Liver (tissue), 9 donors: ENCODE measurements around the gene SH3BP5L. TPM values are rescaled to one million over a fixed set of nuclear protein-coding genes. Genes with fewer than 3 reads are reported as not detected.
"Not testable (repeated sequence)": the region's sequence is repeated elsewhere in the genome, so short reads cannot be mapped to it uniquely, and the experiment has no call there.

Experiments used
- DNase-seq: peaks from one replicate; pipeline ENCODE4 v3.0.0-alpha.2; 2017; ENCODE audit warnings: low spot score
- H3K27ac ChIP-seq, 2 donors: one replicate each; pipeline ENCODE4 v1.7.0; 2013; ENCODE audit warnings: inconsistent platforms in 2 of 2, low read length in 2 of 2, control low read depth in 1 of 2, low read depth in 1 of 2, mild to moderate bottlenecking in 1 of 2
- H3K27me3 ChIP-seq, 4 donors: one replicate each; pipeline versions ENCODE4 v1.6.1 to v1.7.0; 2013; ENCODE audit warnings: low read length in 3 of 4, inconsistent platforms in 1 of 4, mild to moderate bottlenecking in 1 of 4, moderate library complexity in 1 of 4; ENCODE audit not compliant: control insufficient read depth in 4 of 4, insufficient read depth in 4 of 4
- H3K36me3 ChIP-seq, 4 donors: one replicate each; pipeline versions ENCODE4 v1.6.1 to v1.7.0; 2013; ENCODE audit warnings: low read length in 3 of 4, mild to moderate bottlenecking in 3 of 4, low read depth in 1 of 4, moderate library complexity in 1 of 4; ENCODE audit not compliant: control insufficient read depth in 4 of 4, insufficient read depth in 3 of 4
- H3K4me1 ChIP-seq, 4 donors: one replicate each; pipeline versions ENCODE4 v1.6.1 to v1.7.0; 2013; ENCODE audit warnings: low read length in 3 of 4, mild to moderate bottlenecking in 3 of 4, moderate library complexity in 1 of 4; ENCODE audit not compliant: control insufficient read depth in 4 of 4, insufficient read depth in 4 of 4
- H3K4me3 ChIP-seq, 3 donors: one replicate each; pipeline versions ENCODE4 v1.6.1 to v1.7.0; 2013; ENCODE audit warnings: low read length in 3 of 3, control low read depth in 1 of 3, low read depth in 1 of 3, mild to moderate bottlenecking in 1 of 3
- H3K9ac ChIP-seq, 2 donors: one replicate each; pipeline ENCODE4 v1.7.0; 2013; ENCODE audit warnings: low read length in 2 of 2, mild to moderate bottlenecking in 2 of 2, moderate library complexity in 2 of 2, control low read depth in 1 of 2, low read depth in 1 of 2
- H3K9me3 ChIP-seq, 4 donors: one replicate each; pipeline versions ENCODE4 v1.6.1 to v1.7.0; 2013; ENCODE audit warnings: low read length in 3 of 4; ENCODE audit not compliant: control insufficient read depth in 4 of 4
- ATF3 ChIP-seq: IDR thresholded peaks from 2 replicates; pipeline ENCODE4 v1.6.1; 2016; ENCODE audit warnings: antibody characterized with exemption
- CTCF ChIP-seq: fragments of 150-350 bp; IDR thresholded peaks from 2 replicates; pipeline ENCODE4 v1.5.1; 2017; ENCODE audit warnings: improper control_type of control experiment, low read depth, low read length; ENCODE audit not compliant: missing input control
- EGR1 ChIP-seq, 2 donors: IDR thresholded peaks; 2 replicates each; pipeline ENCODE4 v1.6.1; 2016 to 2018; ENCODE audit warnings: antibody characterized with exemption in 2 of 2, low read depth in 2 of 2
- FOXA1 ChIP-seq: IDR thresholded peaks from 2 replicates; pipeline ENCODE4 v1.6.1; 2016; ENCODE audit warnings: antibody characterized with exemption
- FOXA2 ChIP-seq: IDR thresholded peaks from 2 replicates; pipeline ENCODE4 v1.6.1; 2016; ENCODE audit warnings: antibody characterized with exemption
- GABPA ChIP-seq, 2 donors: IDR thresholded peaks in 1 of 2; conservative IDR thresholded peaks in 1 of 2; 2 replicates each; pipeline ENCODE4 v1.6.1; 2016; ENCODE audit warnings: antibody characterized with exemption in 2 of 2, mild to moderate bottlenecking in 1 of 2, moderate library complexity in 1 of 2
- HNF4A ChIP-seq, 2 donors: conservative IDR thresholded peaks; 2 replicates each; pipeline ENCODE4 v1.6.1; 2016; ENCODE audit warnings: antibody characterized with exemption in 2 of 2, mild to moderate bottlenecking in 2 of 2
- HNF4G ChIP-seq: IDR thresholded peaks from 2 replicates; pipeline ENCODE4 v1.6.1; 2016; ENCODE audit warnings: antibody characterized with exemption
- JUND ChIP-seq, 2 donors: IDR thresholded peaks; 2 replicates each; pipeline ENCODE4 v1.6.1; 2016; ENCODE audit warnings: antibody characterized with exemption in 2 of 2
- NR2F2 ChIP-seq: IDR thresholded peaks from 2 replicates; pipeline ENCODE4 v1.6.1; 2016; ENCODE audit warnings: antibody characterized with exemption
- RAD21 ChIP-seq, 2 donors: IDR thresholded peaks; 2 replicates each; pipeline ENCODE4 v1.6.1; 2016; ENCODE audit warnings: antibody characterized with exemption in 2 of 2, mild to moderate bottlenecking in 2 of 2
- RXRA ChIP-seq, 2 donors: IDR thresholded peaks; 2 replicates each; pipeline ENCODE4 v1.6.1; 2017 to 2018; ENCODE audit warnings: antibody characterized with exemption in 2 of 2, mild to moderate bottlenecking in 1 of 2
- SP1 ChIP-seq: IDR thresholded peaks from 2 replicates; pipeline ENCODE4 v1.6.1; 2018; ENCODE audit warnings: antibody characterized with exemption, mild to moderate bottlenecking
- TAF1 ChIP-seq: conservative IDR thresholded peaks from 2 replicates; pipeline ENCODE4 v1.6.1; 2016; ENCODE audit warnings: antibody characterized with exemption, mild to moderate bottlenecking
- YY1 ChIP-seq: IDR thresholded peaks from 2 replicates; pipeline ENCODE4 v1.6.1; 2016; ENCODE audit warnings: antibody characterized with exemption, mild to moderate bottlenecking
- WGBS: extraction: QIAGEN DNeasy Blood & Tissue Kit; methylation state at CpG from one replicate; pipeline ENCODE4 v1.1.7; 2013; 5-methylcytosine and 5-hydroxymethylcytosine counted together
- polyA plus RNA-seq, 2 donors: library from polyadenylated mRNA; stranded (reverse) in 1 of 2; unstranded in 1 of 2; fragments of 200-250 nt in 1 of 2; fragments of >200 nt in 1 of 2; fragmentation: Nextera tagmentation in 1 of 2; extraction: Ambion mirVana in 1 of 2; gene quantifications; one replicate each; pipeline versions ENCODE4 v1.2.1 to v1.2.3, GENCODE V29; 2013 to 2015
- total RNA-seq, 2 donors: library from RNA; depleted of rRNA; stranded (reverse); fragments of >200 nt; gene quantifications; one replicate each; pipeline ENCODE4 v1.2.3, GENCODE V29; 2014
- TF ChIP-seq, protein P1 (sequence below): IDR thresholded peaks from 2 replicates; pipeline ENCODE4 v1.6.1; 2016; ENCODE audit warnings: antibody characterized with exemption
- TF ChIP-seq, protein P2 (sequence below): IDR thresholded peaks from 2 replicates; pipeline ENCODE4 v1.6.1; 2016; ENCODE audit warnings: antibody characterized with exemption, mild to moderate bottlenecking
- TF ChIP-seq, protein P3 (sequence below): IDR thresholded peaks from 2 replicates; pipeline ENCODE4 v1.6.1; 2016; ENCODE audit warnings: antibody characterized with exemption
- donor health status: healthy.
- donor health status: healthy.
- donor health status: healthy.
- donor health status: healthy.
- donor health status: healthy.

The SH3BP5L gene
- total and polyA plus RNA-seq, 4 donors: 1.5 to 16.4 (median 12.4) TPM

DNA sequence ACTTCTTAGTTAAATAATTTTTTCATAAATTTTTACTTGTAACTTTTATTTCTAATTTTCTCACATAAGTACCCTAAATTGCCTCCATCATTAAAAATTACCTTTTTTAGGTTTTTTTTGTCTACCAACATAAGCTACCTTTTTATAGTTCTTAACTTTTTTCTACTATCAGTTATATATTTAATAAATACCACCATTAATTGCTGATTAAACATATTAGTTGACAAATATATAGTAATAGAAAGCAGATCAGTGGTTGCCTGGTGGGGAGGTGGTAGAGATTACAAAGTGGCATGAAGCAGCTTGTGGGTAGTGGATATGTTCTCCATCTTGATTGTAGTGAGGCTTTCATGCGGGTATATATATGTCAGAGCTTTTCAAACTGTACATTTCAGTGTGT is 6.1 kb upstream of the SH3BP5L start:
- Histone ChIP-seq H3K4me3 (no peak overlapping the region), H3K4me1 (peaks cover 0 to 7% (median 2%) of the 10 kb centered on the region in 4 donors), H3K9me3 (no peaks in the 10 kb centered on the region), H3K9ac (no peak overlapping the region), H3K27ac (no peak overlapping the region), H3K27me3 (no peaks in the 10 kb centered on the region), H3K36me3 (no peaks in the 10 kb centered on the region)
- WGBS: 90% methylated on average over 1 of the region's 1 CpG
- no peak for TF ChIP-seq RAD21 (IDR thresholded peaks at IDR 0.05)
- no peak for TF ChIP-seq NR2F2
- TF ChIP-seq JUND (IDR thresholded peaks at IDR 0.05): no peak
- TF ChIP-seq GABPA (IDR thresholded peaks at IDR 0.05 in 1 of 2, conservative IDR thresholded peaks at IDR 0.05 in 1 of 2): no peak
- TF ChIP-seq FOXA2: no peak
- no peak for TF ChIP-seq HNF4G
- TF ChIP-seq FOXA1: no peak
- TF ChIP-seq, protein P1, sequence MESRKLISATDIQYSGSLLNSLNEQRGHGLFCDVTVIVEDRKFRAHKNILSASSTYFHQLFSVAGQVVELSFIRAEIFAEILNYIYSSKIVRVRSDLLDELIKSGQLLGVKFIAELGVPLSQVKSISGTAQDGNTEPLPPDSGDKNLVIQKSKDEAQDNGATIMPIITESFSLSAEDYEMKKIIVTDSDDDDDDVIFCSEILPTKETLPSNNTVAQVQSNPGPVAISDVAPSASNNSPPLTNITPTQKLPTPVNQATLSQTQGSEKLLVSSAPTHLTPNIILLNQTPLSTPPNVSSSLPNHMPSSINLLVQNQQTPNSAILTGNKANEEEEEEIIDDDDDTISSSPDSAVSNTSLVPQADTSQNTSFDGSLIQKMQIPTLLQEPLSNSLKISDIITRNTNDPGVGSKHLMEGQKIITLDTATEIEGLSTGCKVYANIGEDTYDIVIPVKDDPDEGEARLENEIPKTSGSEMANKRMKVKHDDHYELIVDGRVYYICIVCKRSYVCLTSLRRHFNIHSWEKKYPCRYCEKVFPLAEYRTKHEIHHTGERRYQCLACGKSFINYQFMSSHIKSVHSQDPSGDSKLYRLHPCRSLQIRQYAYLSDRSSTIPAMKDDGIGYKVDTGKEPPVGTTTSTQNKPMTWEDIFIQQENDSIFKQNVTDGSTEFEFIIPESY: no peak
- TF ChIP-seq, protein P2, sequence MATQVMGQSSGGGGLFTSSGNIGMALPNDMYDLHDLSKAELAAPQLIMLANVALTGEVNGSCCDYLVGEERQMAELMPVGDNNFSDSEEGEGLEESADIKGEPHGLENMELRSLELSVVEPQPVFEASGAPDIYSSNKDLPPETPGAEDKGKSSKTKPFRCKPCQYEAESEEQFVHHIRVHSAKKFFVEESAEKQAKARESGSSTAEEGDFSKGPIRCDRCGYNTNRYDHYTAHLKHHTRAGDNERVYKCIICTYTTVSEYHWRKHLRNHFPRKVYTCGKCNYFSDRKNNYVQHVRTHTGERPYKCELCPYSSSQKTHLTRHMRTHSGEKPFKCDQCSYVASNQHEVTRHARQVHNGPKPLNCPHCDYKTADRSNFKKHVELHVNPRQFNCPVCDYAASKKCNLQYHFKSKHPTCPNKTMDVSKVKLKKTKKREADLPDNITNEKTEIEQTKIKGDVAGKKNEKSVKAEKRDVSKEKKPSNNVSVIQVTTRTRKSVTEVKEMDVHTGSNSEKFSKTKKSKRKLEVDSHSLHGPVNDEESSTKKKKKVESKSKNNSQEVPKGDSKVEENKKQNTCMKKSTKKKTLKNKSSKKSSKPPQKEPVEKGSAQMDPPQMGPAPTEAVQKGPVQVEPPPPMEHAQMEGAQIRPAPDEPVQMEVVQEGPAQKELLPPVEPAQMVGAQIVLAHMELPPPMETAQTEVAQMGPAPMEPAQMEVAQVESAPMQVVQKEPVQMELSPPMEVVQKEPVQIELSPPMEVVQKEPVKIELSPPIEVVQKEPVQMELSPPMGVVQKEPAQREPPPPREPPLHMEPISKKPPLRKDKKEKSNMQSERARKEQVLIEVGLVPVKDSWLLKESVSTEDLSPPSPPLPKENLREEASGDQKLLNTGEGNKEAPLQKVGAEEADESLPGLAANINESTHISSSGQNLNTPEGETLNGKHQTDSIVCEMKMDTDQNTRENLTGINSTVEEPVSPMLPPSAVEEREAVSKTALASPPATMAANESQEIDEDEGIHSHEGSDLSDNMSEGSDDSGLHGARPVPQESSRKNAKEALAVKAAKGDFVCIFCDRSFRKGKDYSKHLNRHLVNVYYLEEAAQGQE: no peak
- no peak for TF ChIP-seq CTCF
- no peak for TF ChIP-seq SP1
- TF ChIP-seq, protein P3, sequence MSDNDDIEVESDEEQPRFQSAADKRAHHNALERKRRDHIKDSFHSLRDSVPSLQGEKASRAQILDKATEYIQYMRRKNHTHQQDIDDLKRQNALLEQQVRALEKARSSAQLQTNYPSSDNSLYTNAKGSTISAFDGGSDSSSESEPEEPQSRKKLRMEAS: no peak
- no peak for TF ChIP-seq TAF1
- no peak for TF ChIP-seq YY1
- TF ChIP-seq HNF4A (conservative IDR thresholded peaks at IDR 0.05): no peak
- no peak for TF ChIP-seq RXRA (IDR thresholded peaks at IDR 0.05)
- no peak for TF ChIP-seq EGR1 (IDR thresholded peaks at IDR 0.05; ENCODE audit: low read depth in 2 of 2)
- TF ChIP-seq ATF3: no peak
- DNase-seq: no peak

- H3K27me3 ChIP-seq, H3K9ac ChIP-seq, DNase-seq, H3K4me1 ChIP-seq, H3K27ac ChIP-seq, H3K9me3 ChIP-seq, H3K4me3 ChIP-seq, H3K36me3 ChIP-seq: not testable (repeated sequence)
- 64% methylated on average over 3 of the region's 3 CpGs for WGBS
These were observed 5.0 kb upstream of the SH3BP5L start for GRCh38 chr1:248830718-248831017.
